Lower leg skin (tissue), 4 donors: ENCODE results near the gene XRCC4. TPM values are rescaled to one million over a fixed set of nuclear protein-coding genes. Genes with fewer than 3 reads are reported as not detected.

Source experiments
- DNase-seq, 2 donors: peaks; one replicate each; pipeline ENCODE4 v3.0.0-alpha.2; 2019; ENCODE audit warnings: low spot score in 2 of 2
- H3K4me3 ChIP-seq: fragments of 200-600 bp; sonication (generic); 2 replicates; pipeline ENCODE4 v1.5.1; 2017; ENCODE audit warnings: mild to moderate bottlenecking, low read depth; ENCODE audit not compliant: poor library complexity, severe bottlenecking
- POLR2A ChIP-seq, 2 donors: fragments of 450-650 bp; IDR thresholded peaks; one replicate each; pipeline ENCODE4 v1.6.1; 2016 to 2017; ENCODE audit warnings: antibody characterized with exemption in 2 of 2, mild to moderate bottlenecking in 1 of 2, moderate library complexity in 1 of 2
- WGBS, 2 donors: methylation state at CpG; one replicate each; pipeline ENCODE4 v1.1.5; 2018; 5-methylcytosine and 5-hydroxymethylcytosine counted together
- intact Hi-C: fragments of 100-400 bp; cut with DNase I; formaldehyde crosslinking; loops from one replicate; pipeline ENCODE4 v1.15.0; 2023; ENCODE audit warnings: low total_unique reads
- total RNA-seq, 4 donors: library from RNA; depleted of rRNA; stranded (reverse); fragments of >200 nt; gene quantifications; one replicate each; pipeline ENCODE4 v1.1.0, GENCODE V29; 2016
- TF ChIP-seq, protein P1 (sequence below), 3 donors: fragments of 450-650 bp; IDR thresholded peaks; one replicate each; pipeline ENCODE4 v1.5.1; 2016; ENCODE audit warnings: antibody characterized with exemption in 3 of 3, mild to moderate bottlenecking in 3 of 3, moderate library complexity in 2 of 3

Gene XRCC4
- total RNA-seq, 4 donors from 2014 or later, result 2.0 to 7.0 (median 4.2) TPM

DNA sequence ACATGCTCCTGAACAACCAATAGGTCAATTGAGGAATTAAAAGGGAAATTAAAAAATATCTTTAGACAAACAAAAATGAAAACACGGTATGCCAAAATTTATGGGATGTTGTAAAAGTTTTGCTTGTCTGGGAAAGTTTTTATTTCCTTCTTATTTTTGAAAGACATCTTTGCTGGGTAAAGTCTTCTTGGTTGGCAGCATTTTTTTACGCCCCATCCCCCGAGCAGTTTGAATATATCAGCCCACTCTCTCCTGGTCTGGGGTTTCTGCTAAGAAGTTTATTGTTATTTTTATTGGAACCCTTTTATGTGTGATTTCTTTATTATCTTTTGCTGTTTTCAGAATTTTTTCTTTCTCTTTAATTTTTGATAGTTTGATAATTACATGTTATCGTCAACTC is 16.3 kb downstream of the XRCC4 start:
- TF ChIP-seq POLR2A (IDR thresholded peaks at IDR 0.05), result no peak
- TF ChIP-seq, protein P1, sequence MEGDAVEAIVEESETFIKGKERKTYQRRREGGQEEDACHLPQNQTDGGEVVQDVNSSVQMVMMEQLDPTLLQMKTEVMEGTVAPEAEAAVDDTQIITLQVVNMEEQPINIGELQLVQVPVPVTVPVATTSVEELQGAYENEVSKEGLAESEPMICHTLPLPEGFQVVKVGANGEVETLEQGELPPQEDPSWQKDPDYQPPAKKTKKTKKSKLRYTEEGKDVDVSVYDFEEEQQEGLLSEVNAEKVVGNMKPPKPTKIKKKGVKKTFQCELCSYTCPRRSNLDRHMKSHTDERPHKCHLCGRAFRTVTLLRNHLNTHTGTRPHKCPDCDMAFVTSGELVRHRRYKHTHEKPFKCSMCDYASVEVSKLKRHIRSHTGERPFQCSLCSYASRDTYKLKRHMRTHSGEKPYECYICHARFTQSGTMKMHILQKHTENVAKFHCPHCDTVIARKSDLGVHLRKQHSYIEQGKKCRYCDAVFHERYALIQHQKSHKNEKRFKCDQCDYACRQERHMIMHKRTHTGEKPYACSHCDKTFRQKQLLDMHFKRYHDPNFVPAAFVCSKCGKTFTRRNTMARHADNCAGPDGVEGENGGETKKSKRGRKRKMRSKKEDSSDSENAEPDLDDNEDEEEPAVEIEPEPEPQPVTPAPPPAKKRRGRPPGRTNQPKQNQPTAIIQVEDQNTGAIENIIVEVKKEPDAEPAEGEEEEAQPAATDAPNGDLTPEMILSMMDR (IDR thresholded peaks at IDR 0.05), result no peak
- intact Hi-C loops, result no loop called here
- WGBS, 2 donors, result 95 to 97% methylated on average over 4 of the region's 4 CpGs
- no peak overlapping the region for H3K4me3 ChIP-seq
- DNase-seq, result no peak

GRCh38 chr5:83095163-83095956 is 18.0 kb downstream of the XRCC4 start:
- WGBS, 2 donors, result 92 to 97% methylated on average over 3 of the region's 3 CpGs
- no peak overlapping the region for H3K4me3 ChIP-seq
- no peak for TF ChIP-seq POLR2A (IDR thresholded peaks at IDR 0.05)
- TF ChIP-seq, protein P1 (IDR thresholded peaks at IDR 0.05), result no peak
- intact Hi-C loops, result no loop called here
- no peak for DNase-seq

DNA sequence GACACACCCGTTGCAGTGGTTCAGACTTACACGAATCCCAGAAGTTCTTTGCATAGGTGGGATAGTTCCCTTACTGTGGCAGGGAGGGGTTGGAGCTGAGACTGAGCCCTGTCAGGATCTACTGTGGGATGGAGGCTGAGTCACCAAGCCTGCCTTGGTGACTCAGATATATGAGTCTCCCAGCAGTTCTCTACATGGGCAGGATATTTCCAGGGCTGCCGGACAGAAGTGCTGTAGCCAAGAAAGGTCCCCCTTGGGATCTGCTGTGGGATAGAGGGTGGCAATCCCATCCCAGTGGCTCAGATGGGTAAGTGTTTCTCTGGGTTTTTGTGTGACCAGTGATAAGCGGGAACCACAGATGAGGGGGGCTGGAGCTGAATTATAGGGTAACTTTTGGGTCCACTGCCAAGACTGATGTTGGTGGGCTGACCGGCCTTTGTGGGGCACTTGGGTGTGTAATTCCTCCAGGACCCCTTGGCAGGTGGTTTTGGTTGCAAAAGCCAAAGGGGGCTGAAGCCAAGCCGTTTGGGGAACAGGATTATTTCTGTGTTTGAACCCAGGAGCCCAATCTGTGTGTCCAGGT is 18.7 kb downstream of the XRCC4 start:
- 80 to 83% methylated on average over 6 of the region's 6 CpGs for WGBS, 2 donors
- intact Hi-C loops, result no loop called here
- TF ChIP-seq, protein P1 (IDR thresholded peaks at IDR 0.05), result no peak
- no peak for TF ChIP-seq POLR2A (IDR thresholded peaks at IDR 0.05)
- no peak overlapping the region for H3K4me3 ChIP-seq
- DNase-seq, result no peak

GRCh38 chr5:83096660-83097339 is 19.5 kb downstream of the XRCC4 start:
- intact Hi-C loops, result no loop called here
- TF ChIP-seq, protein P1 (IDR thresholded peaks at IDR 0.05), result no peak
- TF ChIP-seq POLR2A (IDR thresholded peaks at IDR 0.05), result no peak
- WGBS, 2 donors, result 74 to 89% methylated on average over 2 of the region's 2 CpGs
- no peak for DNase-seq
- H3K4me3 ChIP-seq, result no peak overlapping the region

DNA sequence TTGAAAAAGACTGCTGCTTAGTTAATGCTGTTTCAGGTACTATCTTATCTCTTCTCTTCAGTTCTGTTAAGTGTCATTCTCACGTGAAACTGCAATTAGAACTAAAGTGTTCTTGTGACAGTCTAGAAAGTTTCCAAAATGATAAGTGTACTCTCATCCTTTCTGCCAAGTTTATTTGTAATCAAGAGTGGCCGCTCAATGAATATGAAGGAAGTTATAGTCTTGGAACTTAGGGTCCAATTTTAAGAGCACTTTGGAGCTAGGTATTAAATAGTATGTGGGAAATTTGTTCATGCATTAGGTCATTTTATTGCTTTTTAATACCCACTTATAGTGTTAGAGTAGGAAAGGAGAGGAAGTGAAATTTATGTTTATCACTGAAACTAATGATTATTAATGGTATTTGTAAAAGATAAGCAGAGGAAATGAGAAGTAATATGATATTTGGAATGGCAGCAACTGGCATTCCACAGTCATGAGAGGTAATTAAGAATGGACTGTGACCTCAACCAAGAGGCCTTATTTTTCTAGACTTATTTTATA is 20.4 kb downstream of the XRCC4 start:
- no peak for DNase-seq
- 90 to 97% methylated on average over 2 of the region's 2 CpGs for WGBS, 2 donors

More for the DNA sequence above, 20.4 kb downstream of the XRCC4 start:
- no peak overlapping the region for H3K4me3 ChIP-seq
- intact Hi-C loops, result no loop called here
- no peak for TF ChIP-seq POLR2A (IDR thresholded peaks at IDR 0.05)
- TF ChIP-seq, protein P1 (IDR thresholded peaks at IDR 0.05), result no peak
